ENCODE measurements around the gene PGLYRP1. TPM values are rescaled to one million over a fixed set of nuclear protein-coding genes. Genes with fewer than 3 reads are reported as not detected.

The PGLYRP1 gene
- total RNA-seq, 1 experiment from 2014 or later, result not detected

DNA sequence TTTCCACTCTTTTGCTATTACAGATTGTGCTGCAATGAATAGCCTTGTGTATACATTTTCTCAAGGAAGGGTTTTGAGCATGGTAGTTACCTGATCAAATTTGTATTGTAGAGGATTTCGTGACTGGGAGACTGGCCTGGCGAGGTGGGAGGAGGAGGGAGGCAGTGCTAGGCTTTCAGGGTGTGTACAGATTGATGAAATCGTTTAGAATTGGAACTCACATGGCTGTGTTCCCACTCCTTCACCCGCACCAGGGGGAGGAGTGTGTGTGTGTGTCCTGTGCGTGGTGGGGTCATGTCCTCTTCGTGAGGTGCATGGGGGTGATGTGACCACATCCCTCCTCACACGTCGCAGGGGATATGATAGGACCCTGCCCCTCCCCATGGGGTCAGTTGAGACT is 8.3 kb downstream of the PGLYRP1 start:
- POLR2A ChIA-PET, result interaction anchor here (1.0 to 1.2 kb wide), 2 partner anchors 63 to 113 kb away, joined by 3 to 4 read pairs; no protein-coding TSS in a partner anchor
- CTCF ChIA-PET, result interaction anchor here (1.1 to 6.3 kb wide), 8 partner anchors 13 to 250 kb away, joined by 3 to 76 read pairs (median 16); no protein-coding TSS in a partner anchor

More for the DNA sequence above, 8.3 kb downstream of the PGLYRP1 start:
- H3K4me3 Mint-ChIP-seq, result peak overlapping the region; percentile 76
- H3K4me1 Mint-ChIP-seq, result peaks cover 17% of the 10 kb centered on the region
- H3K9me3 Mint-ChIP-seq, result no peaks in the 10 kb centered on the region
- peaks cover 31% of the 10 kb centered on the region for H3K27me3 Mint-ChIP-seq (ENCODE audit: low read depth)
- H3K27ac Mint-ChIP-seq, result no peak overlapping the region
- H3K36me3 Mint-ChIP-seq, result no peaks in the 10 kb centered on the region; the same call in 1 of the 2 replicates
- ATAC-seq, result no peak
- TF ChIP-seq SOX15 (CRISPR knock-in tag; IDR thresholded peaks at IDR 0.05), result no peak
- TF ChIP-seq, protein P1, sequence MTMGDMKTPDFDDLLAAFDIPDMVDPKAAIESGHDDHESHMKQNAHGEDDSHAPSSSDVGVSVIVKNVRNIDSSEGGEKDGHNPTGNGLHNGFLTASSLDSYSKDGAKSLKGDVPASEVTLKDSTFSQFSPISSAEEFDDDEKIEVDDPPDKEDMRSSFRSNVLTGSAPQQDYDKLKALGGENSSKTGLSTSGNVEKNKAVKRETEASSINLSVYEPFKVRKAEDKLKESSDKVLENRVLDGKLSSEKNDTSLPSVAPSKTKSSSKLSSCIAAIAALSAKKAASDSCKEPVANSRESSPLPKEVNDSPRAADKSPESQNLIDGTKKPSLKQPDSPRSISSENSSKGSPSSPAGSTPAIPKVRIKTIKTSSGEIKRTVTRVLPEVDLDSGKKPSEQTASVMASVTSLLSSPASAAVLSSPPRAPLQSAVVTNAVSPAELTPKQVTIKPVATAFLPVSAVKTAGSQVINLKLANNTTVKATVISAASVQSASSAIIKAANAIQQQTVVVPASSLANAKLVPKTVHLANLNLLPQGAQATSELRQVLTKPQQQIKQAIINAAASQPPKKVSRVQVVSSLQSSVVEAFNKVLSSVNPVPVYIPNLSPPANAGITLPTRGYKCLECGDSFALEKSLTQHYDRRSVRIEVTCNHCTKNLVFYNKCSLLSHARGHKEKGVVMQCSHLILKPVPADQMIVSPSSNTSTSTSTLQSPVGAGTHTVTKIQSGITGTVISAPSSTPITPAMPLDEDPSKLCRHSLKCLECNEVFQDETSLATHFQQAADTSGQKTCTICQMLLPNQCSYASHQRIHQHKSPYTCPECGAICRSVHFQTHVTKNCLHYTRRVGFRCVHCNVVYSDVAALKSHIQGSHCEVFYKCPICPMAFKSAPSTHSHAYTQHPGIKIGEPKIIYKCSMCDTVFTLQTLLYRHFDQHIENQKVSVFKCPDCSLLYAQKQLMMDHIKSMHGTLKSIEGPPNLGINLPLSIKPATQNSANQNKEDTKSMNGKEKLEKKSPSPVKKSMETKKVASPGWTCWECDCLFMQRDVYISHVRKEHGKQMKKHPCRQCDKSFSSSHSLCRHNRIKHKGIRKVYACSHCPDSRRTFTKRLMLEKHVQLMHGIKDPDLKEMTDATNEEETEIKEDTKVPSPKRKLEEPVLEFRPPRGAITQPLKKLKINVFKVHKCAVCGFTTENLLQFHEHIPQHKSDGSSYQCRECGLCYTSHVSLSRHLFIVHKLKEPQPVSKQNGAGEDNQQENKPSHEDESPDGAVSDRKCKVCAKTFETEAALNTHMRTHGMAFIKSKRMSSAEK (CRISPR knock-in tag; IDR thresholded peaks at IDR 0.05; ENCODE audit: borderline replicate concordance), result no peak
- TF ChIP-seq, protein P2, sequence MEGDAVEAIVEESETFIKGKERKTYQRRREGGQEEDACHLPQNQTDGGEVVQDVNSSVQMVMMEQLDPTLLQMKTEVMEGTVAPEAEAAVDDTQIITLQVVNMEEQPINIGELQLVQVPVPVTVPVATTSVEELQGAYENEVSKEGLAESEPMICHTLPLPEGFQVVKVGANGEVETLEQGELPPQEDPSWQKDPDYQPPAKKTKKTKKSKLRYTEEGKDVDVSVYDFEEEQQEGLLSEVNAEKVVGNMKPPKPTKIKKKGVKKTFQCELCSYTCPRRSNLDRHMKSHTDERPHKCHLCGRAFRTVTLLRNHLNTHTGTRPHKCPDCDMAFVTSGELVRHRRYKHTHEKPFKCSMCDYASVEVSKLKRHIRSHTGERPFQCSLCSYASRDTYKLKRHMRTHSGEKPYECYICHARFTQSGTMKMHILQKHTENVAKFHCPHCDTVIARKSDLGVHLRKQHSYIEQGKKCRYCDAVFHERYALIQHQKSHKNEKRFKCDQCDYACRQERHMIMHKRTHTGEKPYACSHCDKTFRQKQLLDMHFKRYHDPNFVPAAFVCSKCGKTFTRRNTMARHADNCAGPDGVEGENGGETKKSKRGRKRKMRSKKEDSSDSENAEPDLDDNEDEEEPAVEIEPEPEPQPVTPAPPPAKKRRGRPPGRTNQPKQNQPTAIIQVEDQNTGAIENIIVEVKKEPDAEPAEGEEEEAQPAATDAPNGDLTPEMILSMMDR (IDR thresholded peaks at IDR 0.05), result no peak
- no peak for TF ChIP-seq RORB (CRISPR knock-in tag; IDR thresholded peaks at IDR 0.05)
- TF ChIP-seq CREM (CRISPR knock-in tag; IDR thresholded peaks at IDR 0.05), result no peak
- no peak for TF ChIP-seq MXD4 (CRISPR knock-in tag; IDR thresholded peaks at IDR 0.05; ENCODE audit: borderline replicate concordance)
- TF ChIP-seq ZNF671 (CRISPR knock-in tag; IDR thresholded peaks at IDR 0.05), result no peak
- no peak for TF ChIP-seq ATF3 (CRISPR knock-in tag; conservative IDR thresholded peaks at IDR 0.05)
- TF ChIP-seq E2F1 (CRISPR knock-in tag; IDR thresholded peaks at IDR 0.05), result no peak
- TF ChIP-seq, protein P3, sequence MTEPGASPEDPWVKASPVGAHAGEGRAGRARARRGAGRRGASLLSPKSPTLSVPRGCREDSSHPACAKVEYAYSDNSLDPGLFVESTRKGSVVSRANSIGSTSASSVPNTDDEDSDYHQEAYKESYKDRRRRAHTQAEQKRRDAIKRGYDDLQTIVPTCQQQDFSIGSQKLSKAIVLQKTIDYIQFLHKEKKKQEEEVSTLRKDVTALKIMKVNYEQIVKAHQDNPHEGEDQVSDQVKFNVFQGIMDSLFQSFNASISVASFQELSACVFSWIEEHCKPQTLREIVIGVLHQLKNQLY (CRISPR knock-in tag; IDR thresholded peaks at IDR 0.05), result no peak
- TF ChIP-seq, protein P4, sequence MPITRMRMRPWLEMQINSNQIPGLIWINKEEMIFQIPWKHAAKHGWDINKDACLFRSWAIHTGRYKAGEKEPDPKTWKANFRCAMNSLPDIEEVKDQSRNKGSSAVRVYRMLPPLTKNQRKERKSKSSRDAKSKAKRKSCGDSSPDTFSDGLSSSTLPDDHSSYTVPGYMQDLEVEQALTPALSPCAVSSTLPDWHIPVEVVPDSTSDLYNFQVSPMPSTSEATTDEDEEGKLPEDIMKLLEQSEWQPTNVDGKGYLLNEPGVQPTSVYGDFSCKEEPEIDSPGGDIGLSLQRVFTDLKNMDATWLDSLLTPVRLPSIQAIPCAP (CRISPR knock-in tag; IDR thresholded peaks at IDR 0.05), result no peak
- TF ChIP-seq GTF2I (CRISPR knock-in tag; conservative IDR thresholded peaks at IDR 0.05), result no peak
- TF ChIP-seq ESRRA (CRISPR knock-in tag; IDR thresholded peaks at IDR 0.05; ENCODE audit: borderline replicate concordance), result no peak
- TF ChIP-seq E2F5 (CRISPR knock-in tag; IDR thresholded peaks at IDR 0.05), result no peak
- no peak for TF ChIP-seq PRDM15 (CRISPR knock-in tag; IDR thresholded peaks at IDR 0.05)
- no peak for TF ChIP-seq PREB (CRISPR knock-in tag; IDR thresholded peaks at IDR 0.05; ENCODE audit: borderline replicate concordance)
- no peak for TF ChIP-seq TEAD1 (CRISPR knock-in tag; IDR thresholded peaks at IDR 0.05)
- TF ChIP-seq USF2 (CRISPR knock-in tag; IDR thresholded peaks at IDR 0.05), result no peak
- no peak for DNase-seq (ENCODE audit: low spot score)
